Naive thymus-derived CD4-positive, alpha-beta T cell (primary cell): Measurements from ENCODE around the gene TERT. TPM values are rescaled to one million over a fixed set of nuclear protein-coding genes. Genes with fewer than 3 reads are reported as not detected.

Experiments
- ATAC-seq: fragments of 150-1000 bp; cut with Tn5 transposase; 2 replicates; pipeline ENCODE4 v1.10.0; 2021; ENCODE audit warnings: mild to moderate bottlenecking, moderate library complexity
- CTCF ChIA-PET: fragments of 350-600 bp; sonication (Branson Sonifier 250); formaldehyde crosslinking; loops from one replicate; lab custom pipeline; 2021; ENCODE audit warnings: antibody characterized with exemption; lab: Charles Lee
- POLR2A ChIA-PET: fragments of 350-600 bp; sonication (Branson Sonifier 250); formaldehyde crosslinking; loops from one replicate; lab custom pipeline; 2021; ENCODE audit warnings: antibody characterized with exemption, inconsistent platforms; lab: Charles Lee
- DNase-seq, 9 donors: peaks; one replicate each; pipeline versions ENCODE4 v3.0.0 to v3.0.0-alpha.2; 2020 to 2022; ENCODE audit warnings: mixed read lengths in 1 of 9
- H3K27ac ChIP-seq: one replicate; pipeline ENCODE4 v1.7.0; 2013; ENCODE audit warnings: mild to moderate bottlenecking, low read depth, low read length, moderate library complexity
- H3K27me3 ChIP-seq, 2 donors: one replicate each; pipeline ENCODE4 v1.7.0; 2013; ENCODE audit warnings: low read length in 2 of 2, mild to moderate bottlenecking in 2 of 2, moderate library complexity in 2 of 2; ENCODE audit not compliant: control insufficient read depth in 2 of 2, insufficient read depth in 2 of 2
- H3K36me3 ChIP-seq, 3 experiments: 1 replicate in 2 of 3; 2 replicates in 1 of 3; pipeline ENCODE4 v1.7.0; 2013; ENCODE audit warnings: low read length in 3 of 3, mild to moderate bottlenecking in 3 of 3, moderate library complexity in 1 of 3; ENCODE audit not compliant: insufficient read depth in 3 of 3, control insufficient read depth in 2 of 3
- H3K4me1 ChIP-seq, 2 donors: one replicate each; pipeline ENCODE4 v1.7.0; 2013; ENCODE audit warnings: low read length in 2 of 2, mild to moderate bottlenecking in 2 of 2, moderate library complexity in 1 of 2; ENCODE audit not compliant: control insufficient read depth in 2 of 2, insufficient read depth in 2 of 2
- H3K4me3 ChIP-seq: 2 replicates; pipeline ENCODE4 v1.7.0; 2013; ENCODE audit warnings: mild to moderate bottlenecking, low read length
- H3K9me3 ChIP-seq, 3 experiments: 1 replicate in 2 of 3; 2 replicates in 1 of 3; pipeline ENCODE4 v1.7.0; 2013; ENCODE audit warnings: low read length in 3 of 3; ENCODE audit not compliant: control insufficient read depth in 2 of 3
- H3K27ac Mint-ChIP-seq, 9 donors: one replicate each; pipeline ENCODE4 v1.8.0; 2020 to 2022; ENCODE audit warnings: mixed read lengths in 9 of 9, mild to moderate bottlenecking in 8 of 9, moderate library complexity in 5 of 9, inconsistent platforms in 2 of 9
- H3K27me3 Mint-ChIP-seq, 5 donors: one replicate each; pipeline ENCODE4 v1.8.0; 2021 to 2022; ENCODE audit warnings: mixed read lengths in 5 of 5, mild to moderate bottlenecking in 1 of 5
- H3K36me3 Mint-ChIP-seq, 5 donors: one replicate each; pipeline ENCODE4 v1.8.0; 2020 to 2022; ENCODE audit warnings: mixed read lengths in 5 of 5, mild to moderate bottlenecking in 3 of 5, inconsistent platforms in 1 of 5
- H3K4me1 Mint-ChIP-seq, 7 donors: one replicate each; pipeline ENCODE4 v1.8.0; 2020 to 2022; ENCODE audit warnings: mixed read lengths in 7 of 7, mild to moderate bottlenecking in 3 of 7, inconsistent platforms in 1 of 7
- H3K4me3 Mint-ChIP-seq, 10 donors: one replicate each; pipeline ENCODE4 v1.8.0; 2020 to 2022; ENCODE audit warnings: mild to moderate bottlenecking in 10 of 10, mixed read lengths in 10 of 10, moderate library complexity in 6 of 10, inconsistent platforms in 2 of 10
- H3K9me3 Mint-ChIP-seq, 11 donors: one replicate each; pipeline ENCODE4 v1.8.0; 2020 to 2022; ENCODE audit warnings: mixed read lengths in 11 of 11, mild to moderate bottlenecking in 4 of 11, inconsistent platforms in 1 of 11, moderate library complexity in 1 of 11
- intact Hi-C, 2 donors: fragments of 100-400 bp; cut with micrococcal nuclease; formaldehyde crosslinking; loops; one replicate each; pipeline ENCODE4 v1.15.1; 2023
- polyA plus RNA-seq, 2 donors: library from polyadenylated mRNA; unstranded; fragments of 300-500 nt; fragmentation: Illumina TruSeq; gene quantifications; one replicate each; pipeline ENCODE4 v1.2.3, GENCODE V29; 2021
- total RNA-seq, 6 experiments: library from RNA in 5 of 6; stranded (reverse) in 5 of 6; gene quantifications; 1 replicate in 5 of 6; 2 replicates in 1 of 6; pipeline ENCODE4 v1.2.3 and lab custom pipeline; 2021 to 2026

Gene TERT
- total and polyA plus RNA-seq, 7 experiments from 2014 or later = 0.13 to 3.3 (median 1.3) TPM; not detected in 1

DNA sequence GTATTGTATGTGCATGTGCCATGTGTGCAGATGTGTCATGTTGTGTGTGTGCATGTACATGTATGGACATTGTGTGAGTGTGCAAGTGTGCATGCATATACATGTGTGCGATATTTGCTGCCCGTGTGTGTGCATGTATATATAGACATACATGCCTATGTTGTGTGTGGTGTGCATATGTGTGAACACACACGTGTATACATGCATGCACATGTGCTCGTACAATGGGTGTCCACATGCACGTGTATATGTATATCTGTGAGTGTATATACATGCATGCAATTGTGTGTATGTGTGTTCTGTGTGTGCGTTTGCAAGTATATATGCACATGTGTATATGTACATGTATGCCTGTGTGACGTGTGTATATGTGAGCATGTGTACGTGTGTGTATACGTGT lies 72.7 kb downstream of the TERT start:
- Histone ChIP-seq H3K9me3 (no peaks in the 10 kb centered on the region), H3K27me3 (no peaks in the 10 kb centered on the region), H3K4me1 (no peaks in the 10 kb centered on the region), H3K27ac (no peak overlapping the region), H3K36me3 (no peaks in the 10 kb centered on the region), H3K4me3 (no peak overlapping the region)
- intact Hi-C loops = no loop called here
- ATAC-seq = peak; percentile 19
- ChIA-PET CTCF (no interaction called here), POLR2A (no interaction called here)
- peaks cover 0 to 3% (median 0%) of the 10 kb centered on the region in 11 donors for H3K9me3 Mint-ChIP-seq
- H3K27me3 Mint-ChIP-seq = peaks cover 0 to 4% (median 0%) of the 10 kb centered on the region in 5 donors
- H3K27ac Mint-ChIP-seq = no peak overlapping the region
- H3K36me3 Mint-ChIP-seq = no peaks in the 10 kb centered on the region
- H3K4me3 Mint-ChIP-seq = no peak overlapping the region
- no peak for DNase-seq
- H3K4me1 Mint-ChIP-seq = peaks cover 0 to 6% (median 4%) of the 10 kb centered on the region in 7 donors

DNA sequence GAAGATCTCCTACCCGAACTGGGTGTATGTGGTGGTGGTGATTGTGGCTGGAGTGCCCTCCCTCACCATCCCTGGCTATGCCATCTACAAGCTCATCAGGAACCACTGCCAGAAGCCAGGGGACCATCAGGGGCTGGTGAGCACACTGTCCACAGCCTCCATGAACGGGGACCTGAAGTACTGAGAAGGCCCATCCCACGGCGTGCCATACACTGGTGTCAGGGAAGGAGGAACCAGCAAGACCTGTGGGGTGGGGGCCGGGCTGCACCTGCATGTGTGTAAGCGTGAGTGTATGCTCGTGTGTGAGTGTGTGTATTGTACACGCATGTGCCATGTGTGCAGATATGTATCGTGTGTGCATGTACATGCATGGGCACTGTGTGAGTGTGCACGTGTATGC lies 73.1 kb downstream of the TERT start:
- Histone ChIP-seq H3K9me3 (no peaks in the 10 kb centered on the region), H3K4me1 (no peaks in the 10 kb centered on the region), H3K27ac (no peak overlapping the region), H3K4me3 (no peak overlapping the region), H3K36me3 (no peaks in the 10 kb centered on the region), H3K27me3 (no peaks in the 10 kb centered on the region)
- H3K36me3 Mint-ChIP-seq = no peaks in the 10 kb centered on the region
- intact Hi-C loops = no loop called here
- peaks cover 0 to 6% (median 4%) of the 10 kb centered on the region in 7 donors for H3K4me1 Mint-ChIP-seq
- no peak overlapping the region for H3K4me3 Mint-ChIP-seq
- ChIA-PET POLR2A (no interaction called here), CTCF (no interaction called here)
- no peak for DNase-seq
- no peak for ATAC-seq
- peaks cover 0 to 3% (median 0%) of the 10 kb centered on the region in 11 donors for H3K9me3 Mint-ChIP-seq
- H3K27me3 Mint-ChIP-seq = peaks cover 0 to 4% (median 0%) of the 10 kb centered on the region in 5 donors
- H3K27ac Mint-ChIP-seq = no peak overlapping the region

DNA sequence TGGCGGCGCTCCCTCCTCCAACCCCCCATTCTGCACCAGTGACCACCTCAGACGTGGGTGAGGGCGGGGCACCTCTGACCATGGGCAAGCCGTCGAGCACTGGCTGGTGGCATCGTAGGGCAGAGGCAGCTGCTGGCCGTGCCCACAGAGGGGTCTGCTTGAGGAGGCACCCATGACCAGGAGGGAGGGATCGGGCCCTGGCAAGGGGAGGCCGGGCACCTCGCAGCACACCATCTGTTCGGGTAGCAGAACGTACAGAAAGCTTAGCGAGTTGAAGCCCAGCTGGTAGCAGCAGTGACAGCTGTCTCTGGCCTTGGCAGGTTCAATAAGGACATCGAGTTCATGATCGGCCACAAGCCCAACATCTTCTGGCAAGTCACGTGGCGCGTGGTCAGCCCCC lies 74.0 kb downstream of the TERT start:
- ATAC-seq (no peak), DNase-seq (no peak)
- no peaks in the 10 kb centered on the region for H3K36me3 Mint-ChIP-seq
- H3K27me3 ChIP-seq = no peaks in the 10 kb centered on the region
- peaks cover 0 to 3% (median 0%) of the 10 kb centered on the region in 11 donors for H3K9me3 Mint-ChIP-seq
- H3K4me3 Mint-ChIP-seq = no peak overlapping the region
- no peaks in the 10 kb centered on the region for H3K36me3 ChIP-seq
- intact Hi-C loops = no loop called here
- CTCF ChIA-PET = no interaction called here
- H3K27me3 Mint-ChIP-seq = peaks cover 0 to 4% (median 0%) of the 10 kb centered on the region in 5 donors
- POLR2A ChIA-PET = no interaction called here
- H3K4me1 Mint-ChIP-seq = peaks cover 0 to 6% (median 4%) of the 10 kb centered on the region in 7 donors
- H3K9me3 ChIP-seq = no peaks in the 10 kb centered on the region
- H3K4me1 ChIP-seq = no peaks in the 10 kb centered on the region
- no peak overlapping the region for H3K27ac Mint-ChIP-seq
- H3K4me3 ChIP-seq = no peak overlapping the region
- H3K27ac ChIP-seq = no peak overlapping the region

DNA sequence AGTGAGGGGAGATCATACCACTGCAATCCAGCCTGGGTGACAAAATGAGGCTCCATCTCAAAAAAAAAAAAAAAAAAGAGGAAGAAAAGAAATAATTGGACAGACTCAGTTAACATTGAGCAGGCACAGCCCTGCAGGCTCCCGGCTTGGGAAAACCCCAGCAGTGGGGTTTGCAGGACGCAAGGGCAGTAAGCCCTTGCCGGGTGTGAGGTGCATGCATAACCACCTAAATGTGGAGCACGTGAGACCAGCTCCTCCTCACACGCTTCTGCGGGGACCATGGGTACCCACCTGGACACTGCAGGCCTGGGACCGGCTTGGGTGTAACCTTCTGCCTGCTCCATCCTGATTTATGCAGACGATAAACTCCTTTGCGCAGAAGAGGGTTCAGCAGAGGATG lies 74.5 kb downstream of the TERT start:
- intact Hi-C loops = no loop called here
- Mint-ChIP-seq H3K27me3 (peaks cover 0 to 4% (median 0%) of the 10 kb centered on the region in 5 donors), H3K36me3 (no peaks in the 10 kb centered on the region), H3K4me3 (no peak overlapping the region), H3K27ac (no peak overlapping the region), H3K4me1 (peaks cover 0 to 6% (median 4%) of the 10 kb centered on the region in 7 donors), H3K9me3 (peaks cover 0 to 3% (median 0%) of the 10 kb centered on the region in 11 donors)
- ChIA-PET CTCF (no interaction called here), POLR2A (no interaction called here)
- DNase-seq (no peak), ATAC-seq (no peak)
- no peak overlapping the region for H3K4me3 ChIP-seq
- no peaks in the 10 kb centered on the region for H3K9me3 ChIP-seq
- H3K27ac ChIP-seq = no peak overlapping the region
- H3K4me1 ChIP-seq = no peaks in the 10 kb centered on the region
- no peaks in the 10 kb centered on the region for H3K27me3 ChIP-seq
- no peaks in the 10 kb centered on the region for H3K36me3 ChIP-seq

DNA sequence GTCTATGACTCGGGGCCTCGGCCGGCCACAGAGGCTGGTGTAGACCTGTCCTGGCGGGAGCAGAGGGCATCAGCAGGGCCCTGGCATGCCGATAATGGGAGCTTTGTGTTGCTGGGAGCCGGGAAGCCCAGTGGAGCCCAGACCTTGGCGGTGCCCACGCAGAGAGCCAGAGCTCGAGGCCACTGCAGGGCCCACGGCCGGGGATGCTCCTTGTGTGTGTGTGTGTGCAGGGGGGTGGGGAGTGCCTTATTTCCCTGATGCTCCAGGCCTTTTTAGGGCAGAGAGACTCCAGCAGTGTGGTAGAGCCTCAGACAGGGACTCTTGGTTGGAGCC lies 75.1 kb downstream of the TERT start:
- CTCF ChIA-PET = no interaction called here
- Mint-ChIP-seq H3K4me1 (peaks cover 0 to 6% (median 4%) of the 10 kb centered on the region in 7 donors), H3K27me3 (peaks cover 0 to 4% (median 0%) of the 10 kb centered on the region in 5 donors), H3K27ac (no peak overlapping the region), H3K36me3 (no peaks in the 10 kb centered on the region), H3K9me3 (peaks cover 0 to 3% (median 0%) of the 10 kb centered on the region in 11 donors), H3K4me3 (no peak overlapping the region)
- POLR2A ChIA-PET = no interaction called here
- intact Hi-C loops = no loop called here
- Histone ChIP-seq H3K4me3 (no peak overlapping the region), H3K9me3 (no peaks in the 10 kb centered on the region), H3K36me3 (no peaks in the 10 kb centered on the region), H3K27ac (no peak overlapping the region), H3K4me1 (no peaks in the 10 kb centered on the region), H3K27me3 (no peaks in the 10 kb centered on the region)
- no peak for ATAC-seq
- no peak for DNase-seq

DNA sequence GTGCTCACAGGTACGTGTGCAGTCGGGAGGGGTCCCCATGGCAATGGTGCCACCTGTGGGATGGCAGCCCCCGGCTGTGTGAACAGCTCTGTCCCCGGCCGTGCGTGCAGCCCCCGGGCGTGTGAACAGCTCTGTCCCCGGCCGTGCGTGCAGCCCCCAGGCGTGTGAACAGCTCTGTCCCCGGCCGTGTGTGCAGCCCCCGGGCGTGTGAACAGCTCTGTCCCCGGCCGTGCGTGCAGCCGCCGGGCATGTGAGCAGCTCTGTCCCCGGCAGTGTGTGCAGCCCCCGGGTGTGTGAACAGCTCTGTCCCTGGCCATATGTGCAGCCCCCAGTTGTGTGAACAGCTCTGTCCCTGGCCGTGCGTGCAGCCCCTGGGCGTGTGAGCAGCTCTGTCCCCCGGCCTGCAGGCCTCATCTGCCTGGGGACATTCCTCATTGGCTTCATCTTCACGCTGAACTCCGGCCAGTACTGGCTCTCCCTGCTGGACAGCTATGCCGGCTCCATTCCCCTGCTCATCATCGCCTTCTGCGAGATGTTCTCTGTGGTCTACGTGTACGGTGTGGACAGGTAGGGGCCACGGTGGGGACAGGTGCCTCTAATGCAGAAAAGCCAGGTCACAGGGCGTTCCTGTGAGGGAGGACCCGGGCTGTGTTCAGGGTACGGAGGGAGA lies 75.6 kb downstream of the TERT start:
- POLR2A ChIA-PET = no interaction called here
- H3K4me1 ChIP-seq = no peaks in the 10 kb centered on the region
- ATAC-seq = no peak
- H3K36me3 Mint-ChIP-seq = no peaks in the 10 kb centered on the region
- no peaks in the 10 kb centered on the region for H3K9me3 ChIP-seq
- H3K9me3 Mint-ChIP-seq = peaks cover 0 to 3% (median 0%) of the 10 kb centered on the region in 11 donors
- intact Hi-C loops = no loop called here
- H3K27ac ChIP-seq = no peak overlapping the region
- H3K36me3 ChIP-seq = no peaks in the 10 kb centered on the region
- H3K27me3 Mint-ChIP-seq = peaks cover 0 to 4% (median 0%) of the 10 kb centered on the region in 5 donors
- H3K4me3 Mint-ChIP-seq = no peak overlapping the region
- no peak for DNase-seq
- no peaks in the 10 kb centered on the region for H3K27me3 ChIP-seq
- CTCF ChIA-PET = interaction anchor here (1.0 kb wide), 1 partner anchor 8 kb away, joined by 4 read pairs; no protein-coding TSS in a partner anchor
- peak overlapping the region in 1 of 9 donors; percentile 18 for H3K27ac Mint-ChIP-seq
- H3K4me3 ChIP-seq = no peak overlapping the region
- peaks cover 0 to 6% (median 4%) of the 10 kb centered on the region in 7 donors for H3K4me1 Mint-ChIP-seq
